Measurements from ENCODE around the gene IFITM10.

Gene IFITM10

GRCh38 chr11:1737080-1737757 is 13.2 kb downstream of the IFITM10 start:
- DNase-seq (ENCODE audit: low read depth): no peak

GRCh38 chr11:1736447-1736992 is 13.9 kb downstream of the IFITM10 start:
- DNase-seq (ENCODE audit: low read depth): no peak

- no peak for DNase-seq (ENCODE audit: low read depth)
Observed at GRCh38 chr11:1735271-1735670, 15.1 kb downstream of the IFITM10 start.

- no peak for DNase-seq (ENCODE audit: low read depth)
Observed at GRCh38 chr11:1734641-1735081, 15.7 kb downstream of the IFITM10 start.

- no peak for DNase-seq (ENCODE audit: low read depth)
Observed at GRCh38 chr11:1733716-1734640, 16.4 kb downstream of the IFITM10 start.

- DNase-seq (ENCODE audit: low read depth): no peak
Observed at GRCh38 chr11:1733009-1733715, 17.2 kb downstream of the IFITM10 start.

- DNase-seq (ENCODE audit: low read depth): no peak
Observed at GRCh38 chr11:1732418-1733008, 17.9 kb downstream of the IFITM10 start.

- DNase-seq (ENCODE audit: low read depth): no peak
Observed at GRCh38 chr11:1731451-1732059, 18.8 kb downstream of the IFITM10 start.

GRCh38 chr11:1730059-1730629 is 20.3 kb downstream of the IFITM10 start:
- no peak for DNase-seq (ENCODE audit: low read depth)

- no peak for DNase-seq (ENCODE audit: low read depth)
Observed at GRCh38 chr11:1729692-1730011, 20.7 kb downstream of the IFITM10 start.

GRCh38 chr11:1728931-1729691 is 21.3 kb downstream of the IFITM10 start:
- DNase-seq (ENCODE audit: low read depth): no peak

GRCh38 chr11:1728301-1728700 is 22.1 kb downstream of the IFITM10 start:
- no peak for DNase-seq (ENCODE audit: low read depth)

GRCh38 chr11:1727861-1728260 is 22.5 kb downstream of the IFITM10 start:
- no peak for DNase-seq (ENCODE audit: low read depth)

- DNase-seq (ENCODE audit: low read depth): no peak
Observed at GRCh38 chr11:1727096-1727690, 23.2 kb downstream of the IFITM10 start.

GRCh38 chr11:1719781-1720180 is 30.6 kb downstream of the IFITM10 start:
- DNase-seq (ENCODE audit: low read depth): no peak

- DNase-seq (ENCODE audit: low read depth): no peak
Observed at GRCh38 chr11:1718326-1718725, 32.1 kb downstream of the IFITM10 start.

GRCh38 chr11:1717745-1718144 is 32.6 kb downstream of the IFITM10 start:
- no peak for DNase-seq (ENCODE audit: low read depth)

- no peak for DNase-seq (ENCODE audit: low read depth)
Observed at GRCh38 chr11:1714908-1715885, 35.2 kb downstream of the IFITM10 start.

GRCh38 chr11:1708716-1709115 is 41.7 kb downstream of the IFITM10 start:
- no peak for DNase-seq (ENCODE audit: low read depth)

All from stimulated activated CD8-positive, alpha-beta memory T cell treated with anti-CD3 and anti-CD28 coated beads, Interleukin-15, amount 100 ng/mL, for 24 hours (primary cell).